ENCODE results near the gene KCNA10.

DNA sequence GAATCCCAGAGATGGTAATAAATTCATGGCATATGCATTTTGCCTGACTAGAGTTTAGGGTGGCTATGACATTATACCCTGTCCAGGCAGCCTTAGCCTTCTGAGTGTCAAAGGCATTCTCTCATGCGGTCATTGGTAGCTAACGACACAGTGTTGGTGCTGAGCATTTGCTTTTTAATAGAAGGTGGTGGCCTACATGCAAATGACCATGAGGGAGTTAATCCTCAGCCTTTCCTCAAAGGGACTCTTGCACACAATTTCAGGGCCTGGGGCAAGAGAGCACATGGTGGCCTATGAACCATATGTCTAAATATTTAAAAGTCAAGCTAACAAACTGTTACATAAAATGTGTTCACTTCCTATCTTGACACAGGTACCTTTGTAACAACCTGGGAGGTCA is 30.9 kb upstream of the KCNA10 start:
- TF ChIP-seq, protein P1, sequence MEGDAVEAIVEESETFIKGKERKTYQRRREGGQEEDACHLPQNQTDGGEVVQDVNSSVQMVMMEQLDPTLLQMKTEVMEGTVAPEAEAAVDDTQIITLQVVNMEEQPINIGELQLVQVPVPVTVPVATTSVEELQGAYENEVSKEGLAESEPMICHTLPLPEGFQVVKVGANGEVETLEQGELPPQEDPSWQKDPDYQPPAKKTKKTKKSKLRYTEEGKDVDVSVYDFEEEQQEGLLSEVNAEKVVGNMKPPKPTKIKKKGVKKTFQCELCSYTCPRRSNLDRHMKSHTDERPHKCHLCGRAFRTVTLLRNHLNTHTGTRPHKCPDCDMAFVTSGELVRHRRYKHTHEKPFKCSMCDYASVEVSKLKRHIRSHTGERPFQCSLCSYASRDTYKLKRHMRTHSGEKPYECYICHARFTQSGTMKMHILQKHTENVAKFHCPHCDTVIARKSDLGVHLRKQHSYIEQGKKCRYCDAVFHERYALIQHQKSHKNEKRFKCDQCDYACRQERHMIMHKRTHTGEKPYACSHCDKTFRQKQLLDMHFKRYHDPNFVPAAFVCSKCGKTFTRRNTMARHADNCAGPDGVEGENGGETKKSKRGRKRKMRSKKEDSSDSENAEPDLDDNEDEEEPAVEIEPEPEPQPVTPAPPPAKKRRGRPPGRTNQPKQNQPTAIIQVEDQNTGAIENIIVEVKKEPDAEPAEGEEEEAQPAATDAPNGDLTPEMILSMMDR (IDR thresholded peaks at IDR 0.05; ENCODE audit: low read length), result no peak
- no peak for TF ChIP-seq EZH2 (optimal IDR thresholded peaks at IDR 0.05; ENCODE audit: low read depth, low read length)

Data from MM.1S (cell line).